Measurements from ENCODE around the gene SYNDIG1.

DNA sequence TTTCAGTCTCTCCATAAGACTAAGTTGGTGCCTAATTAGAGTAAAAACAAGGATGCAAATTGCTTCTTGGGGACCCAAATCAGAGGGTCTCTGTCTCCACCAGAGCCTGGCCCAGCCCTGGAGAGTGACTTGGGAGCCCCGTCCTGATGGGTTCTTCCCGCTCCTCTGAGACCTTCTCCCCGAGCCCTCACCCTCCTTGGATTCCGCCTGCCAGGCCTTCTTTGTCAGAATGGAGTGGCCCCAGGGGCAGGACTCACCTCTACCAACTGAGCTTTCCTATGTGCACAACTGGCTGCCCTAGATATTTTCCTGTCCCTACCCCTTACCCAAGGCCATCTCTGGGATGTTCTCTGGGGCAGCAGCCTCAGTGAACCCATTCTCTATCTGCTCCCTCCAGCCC lies 9.7 kb downstream of the SYNDIG1 start:
- TF ChIP-seq, protein P1, sequence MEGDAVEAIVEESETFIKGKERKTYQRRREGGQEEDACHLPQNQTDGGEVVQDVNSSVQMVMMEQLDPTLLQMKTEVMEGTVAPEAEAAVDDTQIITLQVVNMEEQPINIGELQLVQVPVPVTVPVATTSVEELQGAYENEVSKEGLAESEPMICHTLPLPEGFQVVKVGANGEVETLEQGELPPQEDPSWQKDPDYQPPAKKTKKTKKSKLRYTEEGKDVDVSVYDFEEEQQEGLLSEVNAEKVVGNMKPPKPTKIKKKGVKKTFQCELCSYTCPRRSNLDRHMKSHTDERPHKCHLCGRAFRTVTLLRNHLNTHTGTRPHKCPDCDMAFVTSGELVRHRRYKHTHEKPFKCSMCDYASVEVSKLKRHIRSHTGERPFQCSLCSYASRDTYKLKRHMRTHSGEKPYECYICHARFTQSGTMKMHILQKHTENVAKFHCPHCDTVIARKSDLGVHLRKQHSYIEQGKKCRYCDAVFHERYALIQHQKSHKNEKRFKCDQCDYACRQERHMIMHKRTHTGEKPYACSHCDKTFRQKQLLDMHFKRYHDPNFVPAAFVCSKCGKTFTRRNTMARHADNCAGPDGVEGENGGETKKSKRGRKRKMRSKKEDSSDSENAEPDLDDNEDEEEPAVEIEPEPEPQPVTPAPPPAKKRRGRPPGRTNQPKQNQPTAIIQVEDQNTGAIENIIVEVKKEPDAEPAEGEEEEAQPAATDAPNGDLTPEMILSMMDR (conservative IDR thresholded peaks at IDR 0.05; ENCODE audit: low read depth, low read length): no peak
- TF ChIP-seq BHLHE40 (IDR thresholded peaks at IDR 0.05; ENCODE audit: low read depth, low read length) (no peak), SMC3 (IDR thresholded peaks at IDR 0.05; ENCODE audit: low read depth, low read length) (no peak)

All from IMR-90 (cell line).